HG02678 (cell line): ENCODE results near the gene DIP2A.
"Not testable (repeated sequence)": the region's sequence is repeated elsewhere in the genome, so short reads cannot be mapped to it uniquely, and the experiment has no call there.

Experiments
- ATAC-seq: cut with Tn5 transposase; IDR thresholded peaks from one replicate; pipeline ENCODE4 v1.9.1; 2021; ENCODE audit warnings: mild to moderate bottlenecking, moderate library complexity; ENCODE audit not compliant: unreplicated experiment

Gene DIP2A

DNA sequence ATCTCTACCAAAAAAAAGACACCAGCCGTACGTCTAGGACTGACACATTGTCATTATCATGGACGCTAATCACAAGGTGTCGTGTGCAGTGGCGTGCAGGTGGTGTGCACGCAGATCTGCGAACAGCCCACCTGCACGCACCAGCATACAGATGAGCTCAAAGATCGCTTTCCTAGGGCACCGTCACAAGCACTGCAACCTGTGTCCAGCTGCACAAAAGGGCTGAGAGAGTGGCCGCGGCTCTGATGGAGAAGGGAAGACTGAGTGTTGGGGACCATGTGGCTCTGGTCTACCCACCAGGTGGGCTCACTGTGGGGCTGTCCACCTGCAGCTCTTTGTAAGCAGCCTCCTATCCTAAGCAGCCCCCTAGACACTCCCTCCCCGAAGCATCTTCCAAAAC is 95.3 kb downstream of the DIP2A start:
- no peak for ATAC-seq

DNA sequence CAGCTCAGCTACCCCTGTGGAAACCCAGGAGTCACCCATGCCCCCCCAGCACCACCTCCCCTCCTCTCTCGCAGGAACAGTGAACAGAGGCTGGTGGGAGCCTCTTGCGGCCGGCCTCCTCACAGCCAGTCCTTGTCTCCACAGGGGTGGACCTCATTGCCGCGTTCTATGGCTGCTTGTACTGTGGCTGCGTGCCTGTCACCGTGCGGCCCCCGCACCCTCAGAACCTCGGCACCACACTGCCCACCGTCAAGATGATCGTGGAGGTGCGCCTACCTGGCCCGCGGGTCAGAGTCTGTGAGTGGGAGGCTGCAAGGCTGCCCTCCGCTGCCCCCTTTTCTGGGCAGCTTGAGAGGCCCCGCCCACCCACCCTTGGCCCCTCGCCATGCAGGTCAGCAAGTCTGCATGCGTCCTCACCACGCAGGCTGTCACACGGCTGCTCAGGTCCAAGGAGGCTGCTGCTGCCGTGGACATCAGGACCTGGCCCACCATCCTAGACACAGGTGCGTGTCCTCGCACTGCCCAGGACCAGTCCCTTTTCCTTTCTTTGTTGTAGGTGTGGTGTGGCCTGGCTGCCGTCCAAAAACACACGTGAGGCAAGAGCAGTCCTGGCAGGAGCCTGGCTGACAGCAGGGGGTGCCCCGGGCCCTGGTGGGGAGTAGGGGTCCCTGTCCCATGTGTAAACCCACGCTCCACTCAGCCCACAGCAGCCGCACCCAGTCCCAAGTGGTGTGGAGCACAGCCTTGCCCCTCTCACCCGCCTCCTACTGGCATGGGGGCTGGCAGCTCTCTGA is 95.9 kb downstream of the DIP2A start:
- no peak for ATAC-seq

- no peak for ATAC-seq
Observed at GRCh38 chr21:46555225-46555617, 96.5 kb downstream of the DIP2A start.

DNA sequence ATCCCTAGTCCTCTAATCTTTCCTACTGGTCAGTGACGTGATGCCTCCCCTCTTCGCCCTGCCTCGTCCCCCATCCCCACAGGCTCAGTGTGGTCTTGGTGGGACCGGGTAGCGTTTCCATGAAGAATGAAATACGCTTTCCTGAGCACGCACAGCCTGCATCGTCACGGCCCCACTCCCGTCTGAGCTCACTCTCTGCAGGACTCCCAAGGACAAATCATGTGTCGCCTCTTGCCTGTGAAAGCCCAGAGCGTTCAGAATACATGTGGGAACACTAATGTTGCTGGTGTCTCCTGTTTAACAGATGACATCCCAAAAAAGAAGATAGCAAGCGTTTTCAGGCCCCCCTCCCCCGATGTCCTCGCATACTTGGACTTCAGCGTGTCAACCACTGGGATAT is 97.0 kb downstream of the DIP2A start:
- no peak for ATAC-seq

DNA sequence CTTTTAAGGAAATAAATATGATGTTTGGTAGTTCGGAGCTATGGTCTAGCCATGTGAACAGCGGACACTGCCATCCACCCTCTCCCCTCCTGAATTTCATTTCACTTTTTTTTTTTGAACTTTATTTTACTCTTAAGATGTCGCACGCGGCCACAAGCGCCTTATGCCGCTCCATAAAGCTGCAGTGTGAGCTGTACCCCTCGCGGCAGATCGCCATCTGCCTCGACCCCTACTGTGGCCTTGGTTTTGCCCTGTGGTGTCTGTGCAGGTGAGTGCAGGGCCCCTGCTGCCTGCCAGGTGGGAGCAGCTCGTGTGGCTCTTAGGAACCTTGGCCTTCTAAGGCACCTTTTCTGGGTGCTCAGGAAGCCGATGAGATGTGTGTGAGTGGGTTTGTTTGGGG is 98.1 kb downstream of the DIP2A start:
- no peak for ATAC-seq

DNA sequence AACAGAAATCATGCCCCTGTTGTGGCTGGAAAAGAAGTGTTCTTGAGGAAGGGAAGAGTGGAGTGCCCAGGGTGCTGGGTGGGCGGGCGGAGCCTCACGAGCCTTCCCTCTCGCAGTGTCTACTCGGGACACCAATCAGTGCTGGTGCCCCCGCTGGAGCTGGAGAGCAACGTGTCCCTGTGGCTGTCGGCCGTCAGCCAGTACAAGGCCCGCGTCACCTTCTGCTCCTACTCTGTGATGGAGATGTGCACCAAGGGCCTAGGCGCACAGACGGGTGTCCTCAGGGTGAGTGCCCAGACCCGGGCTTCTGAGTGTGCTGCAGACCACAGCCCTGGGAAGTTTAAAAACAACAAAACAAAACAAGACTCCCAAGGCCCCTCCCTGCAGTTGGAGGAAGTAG is 98.8 kb downstream of the DIP2A start:
- ATAC-seq: no peak

GRCh38 chr21:46557919-46558392 is 99.3 kb downstream of the DIP2A start:
- ATAC-seq: no peak

DNA sequence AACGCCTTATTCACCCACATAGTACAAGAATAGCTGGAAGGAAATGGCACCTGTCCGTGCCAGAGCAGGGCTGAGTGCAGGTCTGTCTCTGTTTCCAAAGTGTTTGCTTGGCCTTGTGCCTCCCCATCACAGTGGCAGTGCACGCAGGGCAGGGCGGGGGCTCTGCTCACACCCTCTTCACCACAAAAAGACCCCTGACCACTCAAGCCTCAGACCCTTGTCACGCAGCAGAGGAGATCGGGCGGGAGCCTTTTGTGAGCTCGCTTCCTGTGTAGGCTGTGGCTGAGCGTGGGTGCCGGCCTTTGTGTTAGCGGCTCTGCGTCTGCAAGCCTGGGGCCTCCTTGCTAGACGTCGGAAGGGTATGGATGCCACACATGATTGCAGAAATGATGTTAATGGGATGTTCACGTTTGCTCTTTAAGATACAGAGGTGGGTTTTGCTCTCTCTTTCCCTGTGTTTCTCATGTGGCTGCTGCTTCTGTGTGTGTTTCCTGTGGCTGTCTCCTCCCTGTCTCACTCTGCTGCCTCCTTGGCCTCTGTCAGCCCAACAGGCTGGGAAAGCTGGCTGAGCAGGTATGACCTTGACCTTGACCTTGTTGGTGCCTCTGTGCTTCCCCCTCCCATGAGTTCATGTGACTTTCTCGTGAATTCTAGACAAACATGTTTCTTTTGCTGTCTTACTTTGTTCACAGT is 100.7 kb downstream of the DIP2A start:
- ATAC-seq: no peak

- ATAC-seq: no peak
Observed at GRCh38 chr21:46560568-46561444, 102.1 kb downstream of the DIP2A start.

DNA sequence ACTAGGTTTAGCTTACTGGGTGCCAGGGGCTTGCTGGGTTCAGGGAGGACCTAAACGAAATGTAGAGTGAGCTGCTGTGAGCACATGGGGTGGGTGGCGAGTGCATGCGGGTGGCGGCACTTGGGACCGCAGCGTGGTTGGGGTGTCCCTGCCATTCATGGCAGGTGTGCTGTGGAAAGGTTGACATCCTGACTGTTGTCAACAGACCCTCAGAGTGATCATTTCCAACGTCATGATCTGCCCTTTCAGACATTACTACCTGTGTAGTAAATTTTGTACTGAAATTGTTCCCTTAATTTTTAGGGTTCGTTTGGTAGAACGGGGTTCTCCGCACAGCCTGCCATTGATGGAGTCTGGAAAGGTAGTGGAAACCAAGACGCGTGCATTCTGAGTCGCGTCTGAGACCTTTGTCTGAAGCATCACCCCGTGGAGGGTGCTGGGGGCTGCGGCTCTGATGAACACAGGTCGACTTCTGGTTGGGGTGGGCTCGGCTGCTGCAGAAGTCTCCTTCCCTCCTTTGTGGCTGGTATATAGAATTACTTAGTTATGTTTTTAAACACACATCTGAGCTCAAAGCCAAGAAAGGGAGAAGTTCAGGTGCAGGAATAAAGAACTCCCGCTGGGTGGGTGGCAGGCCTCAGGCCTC is 102.9 kb downstream of the DIP2A start:
- ATAC-seq: no peak

GRCh38 chr21:46562472-46562871 is 103.8 kb downstream of the DIP2A start:
- no peak for ATAC-seq

- no peak for ATAC-seq
Observed at GRCh38 chr21:46562964-46563607, 104.4 kb downstream of the DIP2A start.

DNA sequence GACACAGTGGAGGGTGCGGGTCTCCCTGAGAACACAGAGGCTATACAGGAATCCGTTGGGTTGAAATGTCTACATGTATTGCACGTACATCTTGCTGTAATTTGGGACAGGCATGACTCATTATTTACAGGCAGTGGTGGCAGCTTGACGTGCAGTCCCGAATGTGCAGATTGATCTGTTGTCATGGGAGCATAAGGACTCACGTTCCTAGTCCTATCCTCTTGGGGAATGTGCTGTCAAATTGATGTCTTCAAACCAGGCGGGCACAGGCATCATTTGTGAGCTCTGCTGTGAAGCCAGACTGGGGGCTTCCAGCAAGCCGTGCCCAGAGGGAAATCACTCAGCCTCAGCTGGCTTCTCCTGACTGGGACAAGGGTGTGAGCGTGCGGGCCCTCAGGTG is 105.7 kb downstream of the DIP2A start:
- no peak for ATAC-seq

- ATAC-seq: no peak
Observed at GRCh38 chr21:46567348-46567747, 108.7 kb downstream of the DIP2A start.

GRCh38 chr21:46568562-46568961 is 109.9 kb downstream of the DIP2A start:
- no peak for ATAC-seq

DNA sequence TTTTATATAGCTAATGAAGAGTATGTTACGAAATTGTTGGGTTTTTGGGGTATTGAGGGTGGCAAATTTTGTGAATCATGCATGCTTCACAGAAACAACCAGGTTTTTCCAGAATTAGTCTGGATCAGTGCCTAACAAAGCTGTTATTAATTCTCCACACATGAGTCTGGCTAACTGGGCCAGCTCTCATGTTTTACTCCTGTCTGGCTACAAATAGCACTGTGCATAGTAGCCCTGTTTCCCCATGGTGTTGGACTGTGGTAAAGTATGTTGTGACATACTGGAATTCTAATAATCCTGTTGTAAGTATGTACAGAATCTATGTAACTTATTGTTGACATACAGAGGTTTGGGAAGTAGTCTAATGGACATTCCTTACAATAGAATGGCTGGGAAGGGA is 110.4 kb downstream of the DIP2A start:
- no peak for ATAC-seq

GRCh38 chr21:46570119-46570518 is 111.4 kb downstream of the DIP2A start:
- ATAC-seq: no peak

- ATAC-seq: no peak
Observed at GRCh38 chr21:46570631-46571030, 111.9 kb downstream of the DIP2A start.

DNA sequence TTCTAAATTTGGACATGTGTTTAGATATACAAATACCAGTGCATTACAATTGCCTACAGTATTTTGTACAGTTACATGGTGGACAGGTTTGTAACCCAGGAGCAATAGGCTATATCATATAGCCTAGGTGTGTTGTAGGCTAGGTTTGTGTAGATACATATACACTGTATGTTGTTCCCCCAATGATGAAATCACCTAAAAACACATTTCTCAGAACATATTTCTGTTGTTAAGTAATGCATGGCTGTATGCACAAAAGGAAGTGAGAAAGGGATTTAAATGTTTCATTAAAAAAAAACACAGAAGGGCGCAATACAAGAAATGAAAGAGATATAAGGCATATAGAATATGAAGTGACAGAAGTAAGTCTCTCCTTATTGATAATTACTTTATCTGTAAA is 114.2 kb downstream of the DIP2A start:
- ATAC-seq: no peak

DNA sequence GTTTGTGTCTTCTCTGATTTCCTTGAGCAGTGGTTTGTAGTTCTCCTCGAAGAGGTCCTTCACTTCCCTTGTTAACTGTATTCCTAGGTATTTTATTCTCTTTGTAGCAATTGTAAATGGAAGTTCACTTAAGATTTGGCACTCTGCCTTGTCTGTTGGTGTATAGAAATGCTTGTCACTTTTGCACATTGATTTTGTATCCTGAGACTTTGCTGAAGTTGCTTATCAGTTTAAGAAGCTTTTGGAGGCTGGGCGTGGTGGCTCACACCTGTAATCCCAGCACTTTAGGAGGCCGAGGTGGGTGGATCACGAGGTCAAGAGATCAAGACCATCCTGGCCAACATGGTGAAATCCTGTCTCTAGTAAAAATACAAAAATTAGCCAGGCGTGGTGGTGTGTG is 119.1 kb downstream of the DIP2A start:
- ATAC-seq: not testable (repeated sequence)
